Measurements from ENCODE around the gene CDX4. TPM values are rescaled to one million over a fixed set of nuclear protein-coding genes. Genes with fewer than 3 reads are reported as not detected.
"Not testable (repeated sequence)": the region's sequence is repeated elsewhere in the genome, so short reads cannot be mapped to it uniquely, and the experiment has no call there.

Gene CDX4
- polyA plus RNA-seq, 2 donors, result not detected

GRCh38 chrX:73468376-73468775 lies 21.5 kb downstream of the CDX4 start:
- H3K4me1 ChIP-seq (ENCODE audit: control insufficient read depth in 2 of 2, insufficient read depth in 2 of 2, low read length in 1 of 2), result no peaks in the 10 kb centered on the region
- H3K27ac ChIP-seq (ENCODE audit: low read depth in 2 of 2, low read length in 1 of 2), result no peak overlapping the region
- no peaks in the 10 kb centered on the region for H3K36me3 ChIP-seq (ENCODE audit: control insufficient read depth in 2 of 2, insufficient read depth in 2 of 2, low read length in 1 of 2)
- no peaks in the 10 kb centered on the region for H3K9me3 ChIP-seq (ENCODE audit: control insufficient read depth in 2 of 2, insufficient read depth in 1 of 2, low read depth in 1 of 2, low read length in 1 of 2)
- no peaks in the 10 kb centered on the region for H3K27me3 ChIP-seq (ENCODE audit: control insufficient read depth in 1 of 2, insufficient read depth in 2 of 2, low read length in 2 of 2)
- no peak overlapping the region for H3K4me3 ChIP-seq (ENCODE audit: low read depth in 1 of 2, low read length in 2 of 2)

GRCh38 chrX:73478961-73479360 lies 32.1 kb downstream of the CDX4 start:
- H3K27me3 ChIP-seq (ENCODE audit: control insufficient read depth in 1 of 2, insufficient read depth in 2 of 2, low read length in 2 of 2), result no peaks in the 10 kb centered on the region
- no peaks in the 10 kb centered on the region for H3K4me1 ChIP-seq (ENCODE audit: control insufficient read depth in 2 of 2, insufficient read depth in 2 of 2, low read length in 1 of 2)
- no peak overlapping the region for H3K4me3 ChIP-seq (ENCODE audit: low read depth in 1 of 2, low read length in 2 of 2)
- 88 to 92% methylated on average over 4 of the region's 4 CpGs for WGBS, 2 donors
- H3K9me3 ChIP-seq (ENCODE audit: control insufficient read depth in 2 of 2, insufficient read depth in 1 of 2, low read depth in 1 of 2, low read length in 1 of 2), result no peaks in the 10 kb centered on the region
- H3K36me3 ChIP-seq (ENCODE audit: control insufficient read depth in 2 of 2, insufficient read depth in 2 of 2, low read length in 1 of 2), result no peaks in the 10 kb centered on the region
- no peak overlapping the region for H3K27ac ChIP-seq (ENCODE audit: low read depth in 2 of 2, low read length in 1 of 2)

GRCh38 chrX:73481521-73481920 lies 34.7 kb downstream of the CDX4 start:
- 61 to 87% methylated on average over 2 of the region's 2 CpGs for WGBS, 2 donors
- no peaks in the 10 kb centered on the region for H3K36me3 ChIP-seq (ENCODE audit: control insufficient read depth in 2 of 2, insufficient read depth in 2 of 2, low read length in 1 of 2)

GRCh38 chrX:73490661-73491060 lies 43.8 kb downstream of the CDX4 start:
- WGBS, 2 donors, result 72 to 80% methylated on average over 3 of the region's 3 CpGs
- no peaks in the 10 kb centered on the region for H3K27me3 ChIP-seq (ENCODE audit: control insufficient read depth in 1 of 2, insufficient read depth in 2 of 2, low read length in 2 of 2)
- no peaks in the 10 kb centered on the region for H3K9me3 ChIP-seq (ENCODE audit: control insufficient read depth in 2 of 2, insufficient read depth in 1 of 2, low read depth in 1 of 2, low read length in 1 of 2)
- no peak overlapping the region for H3K4me3 ChIP-seq (ENCODE audit: low read depth in 1 of 2, low read length in 2 of 2)
- no peaks in the 10 kb centered on the region for H3K36me3 ChIP-seq (ENCODE audit: control insufficient read depth in 2 of 2, insufficient read depth in 2 of 2, low read length in 1 of 2)
- no peaks in the 10 kb centered on the region for H3K4me1 ChIP-seq (ENCODE audit: control insufficient read depth in 2 of 2, insufficient read depth in 2 of 2, low read length in 1 of 2)
- no peak overlapping the region for H3K27ac ChIP-seq (ENCODE audit: low read depth in 2 of 2, low read length in 1 of 2)

More at GRCh38 chrX:73481521-73481920, 34.7 kb downstream of the CDX4 start:
- H3K27me3 ChIP-seq (ENCODE audit: control insufficient read depth in 1 of 2, insufficient read depth in 2 of 2, low read length in 2 of 2), result no peaks in the 10 kb centered on the region
- no peak overlapping the region for H3K27ac ChIP-seq (ENCODE audit: low read depth in 2 of 2, low read length in 1 of 2)
- H3K4me3 ChIP-seq (ENCODE audit: low read depth in 1 of 2, low read length in 2 of 2), result no peak overlapping the region
- no peaks in the 10 kb centered on the region for H3K4me1 ChIP-seq (ENCODE audit: control insufficient read depth in 2 of 2, insufficient read depth in 2 of 2, low read length in 1 of 2)
- no peaks in the 10 kb centered on the region for H3K9me3 ChIP-seq (ENCODE audit: control insufficient read depth in 2 of 2, insufficient read depth in 1 of 2, low read depth in 1 of 2, low read length in 1 of 2)

GRCh38 chrX:73492178-73492577 lies 45.3 kb downstream of the CDX4 start:
- not testable (repeated sequence) for H3K27ac ChIP-seq (ENCODE audit: low read depth in 2 of 2, low read length in 1 of 2); H3K4me3 ChIP-seq (ENCODE audit: low read depth in 1 of 2, low read length in 2 of 2); H3K4me1 ChIP-seq (ENCODE audit: control insufficient read depth in 2 of 2, insufficient read depth in 2 of 2, low read length in 1 of 2); H3K9me3 ChIP-seq (ENCODE audit: control insufficient read depth in 2 of 2, insufficient read depth in 1 of 2, low read depth in 1 of 2, low read length in 1 of 2); H3K36me3 ChIP-seq (ENCODE audit: control insufficient read depth in 2 of 2, insufficient read depth in 2 of 2, low read length in 1 of 2); H3K27me3 ChIP-seq (ENCODE audit: control insufficient read depth in 1 of 2, insufficient read depth in 2 of 2, low read length in 2 of 2)
- WGBS, 2 donors, result 71 to 92% methylated on average over 4 of the region's 4 CpGs

Other genes with a start within 250 kb of the CDX4 start
- 1 to 10 TPM; 1.0 to 1.4 TPM for gene NAP1L2, start 232.2 kb upstream of the CDX4 start, polyA plus RNA-seq
- gene CHIC1, start 116.1 kb downstream of the CDX4 start, polyA plus RNA-seq, result under 1 TPM; 0.71 to 0.75 TPM

Data from esophagus (tissue), 2 donors.